GM12878 (cell line): ENCODE data around the gene CCDC97. TPM values are rescaled to one million over a fixed set of nuclear protein-coding genes. Genes with fewer than 3 reads are reported as not detected.

Experiments used
- ASH2L ChIP-seq: fragments of 300-600, 200-600 bp; sonication (generic); IDR thresholded peaks from 2 replicates; pipeline ENCODE4 v1.6.1; 2017; ENCODE audit warnings: low read depth, mild to moderate bottlenecking, borderline replicate concordance
- CREM ChIP-seq: IDR thresholded peaks from 2 replicates; pipeline ENCODE4 v1.6.1; 2014; ENCODE audit warnings: antibody characterized with exemption, low read depth
- E2F4 ChIP-seq: IDR thresholded peaks from 2 replicates; pipeline ENCODE4 v1.6.1; 2012; ENCODE audit warnings: low read depth, low read length, improper control_type of control experiment
- FOS ChIP-seq: IDR thresholded peaks from 3 replicates; pipeline ENCODE4 v1.6.1; 2011; ENCODE audit warnings: borderline replicate concordance; ENCODE audit not compliant: insufficient read length; ENCODE audit errors: extremely low read depth
- FOXM1 ChIP-seq: IDR thresholded peaks from 2 replicates; pipeline ENCODE4 v1.6.1; 2012; ENCODE audit warnings: low read depth, mild to moderate bottlenecking, inconsistent platforms, low read length, moderate library complexity
- IRF4 ChIP-seq: IDR thresholded peaks from 2 replicates; pipeline ENCODE4 v1.6.1; 2011; ENCODE audit warnings: low read depth, low read length
- MEF2B ChIP-seq: fragments of 450-650 bp; IDR thresholded peaks from 2 replicates; pipeline ENCODE4 v1.6.1; 2018; ENCODE audit warnings: mild to moderate bottlenecking, moderate library complexity; ENCODE audit not compliant: partially characterized antibody, poor library complexity, severe bottlenecking
- NFIC ChIP-seq: IDR thresholded peaks from 2 replicates; pipeline ENCODE4 v1.6.1; 2012; ENCODE audit warnings: low read depth, mild to moderate bottlenecking, inconsistent platforms, low read length, moderate library complexity
- NR2C1 ChIP-seq: fragments of 450-650 bp; IDR thresholded peaks from 2 replicates; pipeline ENCODE4 v1.6.1; 2017; ENCODE audit warnings: antibody characterized with exemption, mild to moderate bottlenecking, moderate library complexity
- RFX5 ChIP-seq: IDR thresholded peaks from 2 replicates; pipeline ENCODE4 v1.6.1; 2011; ENCODE audit warnings: low read depth, low read length, improper control_type of control experiment
- RUNX3 ChIP-seq: IDR thresholded peaks from 2 replicates; pipeline ENCODE4 v1.6.1; 2012; ENCODE audit warnings: low read length, inconsistent platforms
- SMAD5 ChIP-seq: IDR thresholded peaks from 2 replicates; pipeline ENCODE4 v1.6.1; 2016; ENCODE audit warnings: antibody characterized with exemption, low read depth
- STAT1 ChIP-seq: fragments of 450-650 bp; conservative IDR thresholded peaks from 2 replicates; pipeline ENCODE4 v1.6.1; 2014; ENCODE audit warnings: antibody characterized with exemption, mild to moderate bottlenecking
- ZNF622 ChIP-seq: fragments of 450-650 bp; IDR thresholded peaks from 2 replicates; pipeline ENCODE4 v1.6.1; 2017; ENCODE audit warnings: mild to moderate bottlenecking, inconsistent platforms
- polyA plus RNA-seq, 11 experiments: library from polyadenylated mRNA; depleted of rRNA in 4 of 11; unstranded in 6 of 11; stranded (reverse) in 5 of 11; fragments of >200 nt; fragmentation: Nextera tagmentation in 4 of 11; fragmentation: Illumina TruSeq in 1 of 11; extraction: Ambion mirVana in 4 of 11; extraction: Trizol in 1 of 11; gene quantifications; 1 replicate in 1 of 11; 2 replicates in 10 of 11; pipeline versions ENCODE4 v1.2.1 to v1.2.3, GENCODE V29; 2011 to 2016; ENCODE audit warnings: inconsistent platforms in 2 of 11, missing spikeins in 2 of 11, low read depth in 1 of 11
- total RNA-seq, 4 experiments: library from RNA; depleted of rRNA in 3 of 4; stranded (reverse); fragments of >200 nt in 3 of 4; fragmentation: Illumina TruSeq in 1 of 4; extraction: Trizol in 1 of 4; gene quantifications; 2 replicates each; pipeline versions ENCODE4 v1.2.1 to v1.2.3, GENCODE V29; 2013 to 2021
- TF ChIP-seq, protein P1 (sequence below): fragments of 450-650 bp; IDR thresholded peaks from 2 replicates; pipeline ENCODE4 v1.6.1; 2016; ENCODE audit warnings: mild to moderate bottlenecking, moderate library complexity, borderline replicate concordance
- TF ChIP-seq, protein P2 (sequence below): fragments of 450-650 bp; IDR thresholded peaks from 2 replicates; pipeline ENCODE4 v1.6.1; 2016; ENCODE audit warnings: mild to moderate bottlenecking

Gene CCDC97
- total and polyA plus RNA-seq, 10 of the 15 experiments (the other 5 are each of a cell fraction or from before 2014, with no cell fraction given) = 1.8 to 34.1 (median 18.8) TPM

GRCh38 chr19:41328842-41329225 lies 18.9 kb downstream of the CCDC97 start (continued):
- TF ChIP-seq FOXM1 (no peak), RUNX3 (peak; percentile 69), ZNF622 (no peak), MEF2B (no peak), FOS (no peak), SMAD5 (0 out of 2 replicates have a peak, but pooled peaks have one; percentile 54), ASH2L (no peak), NR2C1 (no peak), STAT1 (no peak), E2F4 (no peak), RFX5 (no peak), NFIC (peak; percentile 45; the same call in 1 of the 2 replicates), IRF4 (no peak), CREM (no peak)
- TF ChIP-seq, protein P1, sequence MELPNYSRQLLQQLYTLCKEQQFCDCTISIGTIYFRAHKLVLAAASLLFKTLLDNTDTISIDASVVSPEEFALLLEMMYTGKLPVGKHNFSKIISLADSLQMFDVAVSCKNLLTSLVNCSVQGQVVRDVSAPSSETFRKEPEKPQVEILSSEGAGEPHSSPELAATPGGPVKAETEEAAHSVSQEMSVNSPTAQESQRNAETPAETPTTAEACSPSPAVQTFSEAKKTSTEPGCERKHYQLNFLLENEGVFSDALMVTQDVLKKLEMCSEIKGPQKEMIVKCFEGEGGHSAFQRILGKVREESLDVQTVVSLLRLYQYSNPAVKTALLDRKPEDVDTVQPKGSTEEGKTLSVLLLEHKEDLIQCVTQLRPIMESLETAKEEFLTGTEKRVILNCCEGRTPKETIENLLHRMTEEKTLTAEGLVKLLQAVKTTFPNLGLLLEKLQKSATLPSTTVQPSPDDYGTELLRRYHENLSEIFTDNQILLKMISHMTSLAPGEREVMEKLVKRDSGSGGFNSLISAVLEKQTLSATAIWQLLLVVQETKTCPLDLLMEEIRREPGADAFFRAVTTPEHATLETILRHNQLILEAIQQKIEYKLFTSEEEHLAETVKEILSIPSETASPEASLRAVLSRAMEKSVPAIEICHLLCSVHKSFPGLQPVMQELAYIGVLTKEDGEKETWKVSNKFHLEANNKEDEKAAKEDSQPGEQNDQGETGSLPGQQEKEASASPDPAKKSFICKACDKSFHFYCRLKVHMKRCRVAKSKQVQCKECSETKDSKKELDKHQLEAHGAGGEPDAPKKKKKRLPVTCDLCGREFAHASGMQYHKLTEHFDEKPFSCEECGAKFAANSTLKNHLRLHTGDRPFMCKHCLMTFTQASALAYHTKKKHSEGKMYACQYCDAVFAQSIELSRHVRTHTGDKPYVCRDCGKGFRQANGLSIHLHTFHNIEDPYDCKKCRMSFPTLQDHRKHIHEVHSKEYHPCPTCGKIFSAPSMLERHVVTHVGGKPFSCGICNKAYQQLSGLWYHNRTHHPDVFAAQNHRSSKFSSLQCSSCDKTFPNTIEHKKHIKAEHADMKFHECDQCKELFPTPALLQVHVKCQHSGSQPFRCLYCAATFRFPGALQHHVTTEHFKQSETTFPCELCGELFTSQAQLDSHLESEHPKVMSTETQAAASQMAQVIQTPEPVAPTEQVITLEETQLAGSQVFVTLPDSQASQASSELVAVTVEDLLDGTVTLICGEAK = no peak
- TF ChIP-seq, protein P2, sequence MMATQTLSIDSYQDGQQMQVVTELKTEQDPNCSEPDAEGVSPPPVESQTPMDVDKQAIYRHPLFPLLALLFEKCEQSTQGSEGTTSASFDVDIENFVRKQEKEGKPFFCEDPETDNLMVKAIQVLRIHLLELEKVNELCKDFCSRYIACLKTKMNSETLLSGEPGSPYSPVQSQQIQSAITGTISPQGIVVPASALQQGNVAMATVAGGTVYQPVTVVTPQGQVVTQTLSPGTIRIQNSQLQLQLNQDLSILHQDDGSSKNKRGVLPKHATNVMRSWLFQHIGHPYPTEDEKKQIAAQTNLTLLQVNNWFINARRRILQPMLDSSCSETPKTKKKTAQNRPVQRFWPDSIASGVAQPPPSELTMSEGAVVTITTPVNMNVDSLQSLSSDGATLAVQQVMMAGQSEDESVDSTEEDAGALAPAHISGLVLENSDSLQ = no peak
